Activated naive CD8-positive, alpha-beta T cell treated with anti-CD3 and anti-CD28 coated beads, Interleukin-2, amount 50 U/mL, for 24 hours (primary cell): Measurements from ENCODE around the gene CACNB2.

Source experiments
- ATAC-seq: fragments of 150-1000 bp; cut with Tn5 transposase; one replicate; pipeline ENCODE4 v1.10.0; 2021
- DNase-seq: peaks from one replicate; pipeline ENCODE4 v3.0.0; 2021
- H3K27ac Mint-ChIP-seq: one replicate; pipeline ENCODE4 v1.8.0; 2021; ENCODE audit warnings: mild to moderate bottlenecking, mixed read lengths
- H3K27me3 Mint-ChIP-seq: one replicate; pipeline ENCODE4 v1.8.0; 2021; ENCODE audit warnings: mixed read lengths
- H3K36me3 Mint-ChIP-seq: one replicate; pipeline ENCODE4 v1.8.0; 2021; ENCODE audit warnings: low read depth, mixed read lengths
- H3K4me1 Mint-ChIP-seq: one replicate; pipeline ENCODE4 v1.8.0; 2021; ENCODE audit warnings: mixed read lengths
- H3K4me3 Mint-ChIP-seq: one replicate; pipeline ENCODE4 v1.8.0; 2021; ENCODE audit warnings: mild to moderate bottlenecking, moderate library complexity, mixed read lengths
- H3K9me3 Mint-ChIP-seq: one replicate; pipeline ENCODE4 v1.8.0; 2021; ENCODE audit warnings: mixed read lengths

CACNB2 gene

DNA sequence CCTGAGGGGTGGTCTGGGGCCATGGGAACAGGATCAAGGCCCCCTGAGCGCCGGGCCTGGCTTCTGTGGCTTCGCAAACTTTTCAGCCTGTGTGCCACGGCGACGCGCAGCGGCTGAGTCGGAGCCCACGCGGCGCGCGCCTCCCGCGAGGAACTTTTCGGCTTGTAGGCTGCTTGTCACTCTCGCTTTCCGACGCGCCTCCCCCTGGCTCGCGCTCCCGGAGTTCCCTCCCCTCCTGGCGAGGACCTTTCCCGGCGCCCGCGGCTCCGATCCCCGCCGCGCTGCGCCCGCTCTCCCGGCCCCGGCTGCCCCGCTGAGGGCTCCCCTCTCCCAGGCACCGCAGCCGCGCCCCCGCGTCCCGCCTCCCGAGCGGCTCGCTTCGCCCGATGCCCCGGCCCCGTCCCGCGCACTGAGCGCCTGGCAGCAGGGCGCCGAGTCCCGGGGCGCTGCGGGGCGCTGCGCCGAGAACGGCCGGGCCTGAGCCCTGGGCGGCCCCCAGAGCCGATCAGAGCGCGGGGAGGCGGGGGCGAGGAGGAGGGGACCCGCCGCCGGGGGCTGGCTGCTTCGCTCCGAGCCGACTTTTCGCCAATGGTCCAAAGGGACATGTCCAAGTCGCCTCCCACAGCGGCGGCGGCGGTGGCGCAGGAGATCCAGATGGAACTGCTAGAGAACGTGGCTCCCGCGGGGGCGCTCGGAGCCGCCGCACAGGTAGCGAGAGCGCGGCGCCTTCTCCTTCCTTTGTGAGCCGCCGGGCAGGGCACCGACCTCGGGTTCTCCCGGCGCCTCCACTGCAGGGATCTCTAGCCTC is at the start of gene CACNB2:
CACNB2 (plus strand) TSS at position 276 of the 808 bp plus-strand sequence.
- no peaks in the 10 kb centered on the region for H3K36me3 Mint-ChIP-seq
- H3K9me3 Mint-ChIP-seq, result no peaks in the 10 kb centered on the region
- peak; percentile 49 for ATAC-seq
- no peak for DNase-seq
- H3K4me3 Mint-ChIP-seq, result no peak within 1 kb of the TSS
- H3K4me1 Mint-ChIP-seq, result peaks cover 2% of the 10 kb centered on the region
- no peak within 1 kb of the TSS for H3K27ac Mint-ChIP-seq
- peaks cover 45% of the 10 kb centered on the region for H3K27me3 Mint-ChIP-seq

DNA sequence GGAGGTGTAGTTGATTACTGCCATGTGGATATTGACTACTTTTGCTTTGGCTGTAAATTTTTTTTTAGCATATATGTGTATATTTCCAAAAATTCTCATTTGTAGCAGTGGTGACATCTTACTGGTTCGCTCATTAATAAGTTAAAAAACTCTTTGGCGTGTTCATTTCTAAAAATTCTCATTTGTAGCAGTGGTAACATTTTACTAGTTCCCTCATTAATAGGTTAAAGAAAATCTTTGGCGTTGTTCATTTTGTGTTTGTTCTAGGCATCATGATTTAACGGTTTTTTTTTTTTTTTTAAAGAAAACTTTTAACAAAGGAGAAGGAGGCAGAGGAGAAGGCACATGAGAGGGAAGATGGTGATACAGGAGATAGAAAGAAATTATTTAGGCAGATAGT is 45.9 kb upstream of the CACNB2 start:
- H3K4me3 Mint-ChIP-seq, result no peak overlapping the region
- ATAC-seq, result no peak
- peaks cover 2% of the 10 kb centered on the region for H3K9me3 Mint-ChIP-seq
- H3K27me3 Mint-ChIP-seq, result no peaks in the 10 kb centered on the region
- no peak for DNase-seq
- no peaks in the 10 kb centered on the region for H3K4me1 Mint-ChIP-seq
- H3K27ac Mint-ChIP-seq, result no peak overlapping the region
- H3K36me3 Mint-ChIP-seq, result no peaks in the 10 kb centered on the region

DNA sequence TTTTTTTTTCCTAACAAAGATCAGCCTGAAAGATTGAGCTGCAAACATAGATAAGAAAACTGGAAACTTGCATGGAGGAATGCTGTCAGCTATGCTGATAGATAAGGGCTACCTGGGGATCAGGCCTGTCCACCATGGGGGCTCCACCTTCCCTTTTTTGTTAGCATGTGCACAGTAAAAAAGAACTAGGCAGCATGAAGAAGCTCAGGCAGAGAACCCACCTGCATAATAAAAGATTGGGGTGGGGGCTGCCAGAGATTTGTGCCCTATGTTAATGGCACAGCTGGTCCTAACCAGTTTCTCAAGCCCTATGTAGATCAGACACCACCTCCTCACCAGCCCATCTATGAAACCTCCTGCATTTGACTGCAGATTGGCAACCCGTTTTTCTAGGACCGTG is 45.4 kb upstream of the CACNB2 start:
- H3K27ac Mint-ChIP-seq, result no peak overlapping the region
- no peak for ATAC-seq
- no peaks in the 10 kb centered on the region for H3K4me1 Mint-ChIP-seq
- H3K4me3 Mint-ChIP-seq, result no peak overlapping the region
- no peaks in the 10 kb centered on the region for H3K27me3 Mint-ChIP-seq
- no peaks in the 10 kb centered on the region for H3K9me3 Mint-ChIP-seq
- no peaks in the 10 kb centered on the region for H3K36me3 Mint-ChIP-seq
- no peak for DNase-seq

DNA sequence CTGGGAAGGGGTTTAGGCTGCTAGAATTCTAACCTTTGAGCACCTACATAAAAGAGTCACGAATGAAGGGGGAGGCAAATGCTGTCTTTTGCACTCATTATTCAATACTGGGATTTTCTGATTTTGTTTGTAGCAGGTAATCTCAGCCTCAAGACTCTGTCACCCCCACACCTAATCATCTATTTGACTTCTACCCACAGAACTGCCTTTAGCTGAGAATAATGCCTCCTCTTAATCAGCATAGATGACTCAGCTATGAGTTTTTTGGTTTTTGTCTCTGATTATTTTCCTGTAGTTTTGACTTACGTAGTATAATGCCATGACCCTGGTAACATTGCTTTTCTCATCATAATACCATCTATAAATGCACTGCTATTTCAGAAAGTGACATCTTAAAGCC is 42.7 kb upstream of the CACNB2 start:
- no peaks in the 10 kb centered on the region for H3K4me1 Mint-ChIP-seq
- ATAC-seq (no peak), DNase-seq (no peak)
- no peak overlapping the region for H3K4me3 Mint-ChIP-seq
- H3K27ac Mint-ChIP-seq, result no peak overlapping the region
- H3K36me3 Mint-ChIP-seq, result no peaks in the 10 kb centered on the region
- no peaks in the 10 kb centered on the region for H3K27me3 Mint-ChIP-seq
- no peaks in the 10 kb centered on the region for H3K9me3 Mint-ChIP-seq

DNA sequence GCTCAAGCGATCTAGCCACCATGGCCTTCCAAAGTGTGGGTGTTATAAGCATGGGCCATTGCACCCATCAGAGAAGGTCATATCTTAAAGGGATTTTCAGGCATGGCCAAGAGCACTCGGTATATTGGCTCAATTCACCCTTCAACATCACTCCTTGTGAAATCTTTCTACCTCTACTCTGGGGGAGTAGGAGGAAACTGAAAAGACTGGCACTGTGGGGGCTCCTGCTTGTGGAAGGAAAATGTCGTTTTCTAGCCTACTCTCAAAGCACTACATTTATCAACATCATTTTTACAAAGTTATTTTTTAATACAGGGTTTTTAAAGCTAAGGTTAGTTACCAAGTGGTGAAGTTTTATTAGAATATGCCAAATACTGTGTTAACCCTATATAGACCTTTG is 42.0 kb upstream of the CACNB2 start:
- H3K4me1 Mint-ChIP-seq, result no peaks in the 10 kb centered on the region
- no peak for DNase-seq
- no peak overlapping the region for H3K27ac Mint-ChIP-seq
- no peaks in the 10 kb centered on the region for H3K9me3 Mint-ChIP-seq
- no peaks in the 10 kb centered on the region for H3K27me3 Mint-ChIP-seq
- H3K36me3 Mint-ChIP-seq, result no peaks in the 10 kb centered on the region
- no peak for ATAC-seq
- no peak overlapping the region for H3K4me3 Mint-ChIP-seq

DNA sequence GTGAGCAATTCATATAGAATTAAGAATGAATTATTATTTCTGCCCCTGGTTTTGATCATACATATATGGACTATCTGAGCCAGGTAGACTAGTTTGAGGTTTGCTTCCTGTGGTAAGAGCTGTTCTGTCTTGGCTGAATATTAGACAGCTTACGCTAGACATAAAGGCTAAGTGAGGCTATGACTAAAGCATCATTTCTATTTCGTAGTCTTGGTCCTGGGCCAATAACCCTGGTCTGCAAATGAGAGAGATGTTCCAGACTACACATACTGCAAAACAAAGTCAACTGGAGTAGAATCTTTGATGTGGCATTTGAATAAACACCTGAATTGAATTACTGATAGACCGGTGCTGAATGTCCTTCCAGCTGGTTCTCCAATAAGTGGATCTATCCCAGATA is 40.8 kb upstream of the CACNB2 start:
- Mint-ChIP-seq H3K36me3 (no peaks in the 10 kb centered on the region), H3K4me3 (no peak overlapping the region), H3K27ac (no peak overlapping the region), H3K9me3 (no peaks in the 10 kb centered on the region), H3K4me1 (no peaks in the 10 kb centered on the region), H3K27me3 (no peaks in the 10 kb centered on the region)
- no peak for DNase-seq
- no peak for ATAC-seq

DNA sequence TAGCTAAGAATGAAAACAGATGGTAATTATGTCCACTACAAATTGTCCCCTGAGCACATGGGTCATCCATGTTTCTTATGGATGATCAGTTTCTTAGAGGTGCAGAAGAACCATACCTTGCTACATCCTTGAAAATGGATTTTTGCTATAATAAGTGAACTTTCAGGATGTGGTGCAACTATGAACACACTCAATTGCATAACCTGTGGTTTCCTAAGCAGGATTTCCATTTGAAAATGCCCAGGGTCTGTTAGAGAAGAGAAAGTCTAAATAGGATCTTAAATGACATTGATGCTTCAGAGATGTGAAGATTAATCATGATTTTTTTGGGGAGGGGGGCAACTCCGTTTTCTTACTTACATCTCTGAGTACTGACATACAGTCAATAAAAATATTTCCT is 39.6 kb upstream of the CACNB2 start:
- Mint-ChIP-seq H3K4me1 (no peaks in the 10 kb centered on the region), H3K27me3 (no peaks in the 10 kb centered on the region), H3K27ac (no peak overlapping the region), H3K36me3 (no peaks in the 10 kb centered on the region), H3K9me3 (no peaks in the 10 kb centered on the region), H3K4me3 (no peak overlapping the region)
- ATAC-seq, result no peak
- no peak for DNase-seq

DNA sequence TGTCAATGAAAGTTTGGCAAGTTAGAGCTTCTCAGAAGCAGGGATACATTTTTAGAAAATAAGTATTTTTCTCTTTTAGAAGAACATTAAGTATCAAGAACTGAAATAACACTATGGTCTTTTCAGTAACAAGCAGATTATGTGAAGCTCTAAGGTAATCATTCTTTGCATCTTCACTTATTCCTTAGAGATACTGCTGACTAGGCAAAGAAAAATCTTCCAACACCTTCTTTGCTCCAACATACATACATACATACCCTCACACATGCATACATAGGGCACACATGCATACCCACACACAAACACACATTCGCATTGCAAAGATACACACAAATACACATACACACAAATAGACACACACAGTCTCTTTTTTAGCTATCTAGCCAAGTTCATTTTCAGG is 37.8 kb upstream of the CACNB2 start:
- H3K4me1 Mint-ChIP-seq, result no peaks in the 10 kb centered on the region

DNA sequence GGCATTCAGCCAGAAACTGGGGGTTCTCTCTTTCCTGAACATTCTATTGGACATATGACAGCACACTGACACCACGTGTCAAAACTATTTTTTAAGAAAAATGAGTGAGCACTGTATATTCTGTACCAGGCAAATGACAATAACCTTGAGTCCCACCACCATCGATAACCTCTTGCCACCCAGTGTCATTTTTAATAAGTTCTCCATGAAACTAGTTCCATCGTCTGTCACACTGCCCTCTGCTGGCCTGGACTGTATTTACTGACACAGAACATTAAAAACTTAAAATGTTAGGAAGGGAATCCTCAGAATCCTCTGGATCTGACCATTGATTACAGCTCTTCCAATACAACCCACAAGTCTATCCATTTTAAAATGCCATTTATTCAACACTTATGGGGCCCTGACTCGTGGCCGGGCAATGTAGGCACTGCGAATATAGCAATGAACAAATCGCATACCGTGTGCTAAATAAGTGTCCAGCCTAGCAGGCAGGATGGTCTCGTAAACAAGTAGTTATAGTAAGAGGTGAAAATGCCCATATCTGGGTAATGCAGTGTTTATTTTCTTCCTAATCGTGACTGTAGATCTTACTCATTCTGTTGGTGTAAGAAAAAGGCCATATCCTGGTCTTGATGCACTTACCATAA is 35.9 kb upstream of the CACNB2 start:
- Mint-ChIP-seq H3K27ac (no peak overlapping the region), H3K9me3 (no peaks in the 10 kb centered on the region), H3K4me3 (no peak overlapping the region), H3K4me1 (no peaks in the 10 kb centered on the region), H3K27me3 (no peaks in the 10 kb centered on the region), H3K36me3 (no peaks in the 10 kb centered on the region)
- DNase-seq, result peak; percentile 59
- ATAC-seq, result peak; percentile 33

More for the DNA sequence above, 37.8 kb upstream of the CACNB2 start:
- H3K27ac Mint-ChIP-seq, result no peak overlapping the region
- no peaks in the 10 kb centered on the region for H3K27me3 Mint-ChIP-seq
- no peak for ATAC-seq
- no peak overlapping the region for H3K4me3 Mint-ChIP-seq
- H3K9me3 Mint-ChIP-seq, result no peaks in the 10 kb centered on the region
- no peaks in the 10 kb centered on the region for H3K36me3 Mint-ChIP-seq
- DNase-seq, result no peak

DNA sequence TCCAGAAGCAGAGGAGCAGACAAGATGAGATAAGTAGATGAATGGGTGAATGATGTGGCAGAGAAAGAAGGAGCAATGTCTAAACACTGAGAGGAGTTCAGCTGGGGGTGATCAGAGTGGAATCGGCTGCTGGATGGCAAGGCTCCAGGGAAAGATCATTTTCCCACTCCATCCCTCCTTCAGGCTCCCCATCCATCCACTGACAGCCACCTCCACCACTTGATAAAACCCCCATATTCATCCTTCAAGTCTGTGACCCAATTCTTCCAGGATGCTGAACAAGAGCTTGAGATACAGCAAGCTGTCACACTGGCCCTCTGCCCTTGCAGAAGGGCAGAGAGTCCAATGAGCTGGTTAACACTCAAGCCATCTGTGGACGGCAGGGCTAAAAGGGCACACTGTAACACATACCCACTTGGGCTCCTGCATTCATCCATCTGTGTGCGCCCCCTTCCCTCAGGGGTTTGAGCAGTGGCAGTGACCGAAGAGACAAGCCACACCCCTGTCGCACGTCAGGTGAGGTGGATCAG is 30.8 kb upstream of the CACNB2 start:
- ATAC-seq (no peak), DNase-seq (no peak)
- H3K27ac Mint-ChIP-seq, result no peak overlapping the region
- no peak overlapping the region for H3K4me3 Mint-ChIP-seq
- no peaks in the 10 kb centered on the region for H3K36me3 Mint-ChIP-seq
- H3K4me1 Mint-ChIP-seq, result no peaks in the 10 kb centered on the region
- H3K27me3 Mint-ChIP-seq, result no peaks in the 10 kb centered on the region
- H3K9me3 Mint-ChIP-seq, result no peaks in the 10 kb centered on the region

DNA sequence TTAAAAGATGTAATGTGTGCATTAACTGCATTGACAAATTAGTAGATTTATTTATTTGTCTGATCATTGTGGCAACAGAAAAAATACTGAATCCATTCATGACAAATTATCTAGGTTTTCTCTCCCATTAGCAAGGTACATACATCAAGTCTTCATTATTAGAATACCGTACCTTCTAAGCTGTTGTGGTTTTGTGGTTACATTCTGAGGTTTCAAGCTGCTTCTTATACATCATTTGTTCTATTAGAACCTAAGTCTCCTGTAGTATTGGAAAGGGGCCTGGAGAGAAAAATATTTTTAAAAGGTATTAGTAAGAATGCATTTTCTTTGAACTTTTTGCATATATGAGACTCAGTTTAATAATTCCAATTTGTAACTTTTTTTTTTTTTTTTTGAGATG is 26.3 kb upstream of the CACNB2 start:
- DNase-seq, result no peak
- no peaks in the 10 kb centered on the region for H3K4me1 Mint-ChIP-seq
- H3K9me3 Mint-ChIP-seq, result no peaks in the 10 kb centered on the region
- no peak overlapping the region for H3K27ac Mint-ChIP-seq
- no peak for ATAC-seq
- no peaks in the 10 kb centered on the region for H3K27me3 Mint-ChIP-seq
- H3K36me3 Mint-ChIP-seq, result no peaks in the 10 kb centered on the region
- H3K4me3 Mint-ChIP-seq, result no peak overlapping the region

DNA sequence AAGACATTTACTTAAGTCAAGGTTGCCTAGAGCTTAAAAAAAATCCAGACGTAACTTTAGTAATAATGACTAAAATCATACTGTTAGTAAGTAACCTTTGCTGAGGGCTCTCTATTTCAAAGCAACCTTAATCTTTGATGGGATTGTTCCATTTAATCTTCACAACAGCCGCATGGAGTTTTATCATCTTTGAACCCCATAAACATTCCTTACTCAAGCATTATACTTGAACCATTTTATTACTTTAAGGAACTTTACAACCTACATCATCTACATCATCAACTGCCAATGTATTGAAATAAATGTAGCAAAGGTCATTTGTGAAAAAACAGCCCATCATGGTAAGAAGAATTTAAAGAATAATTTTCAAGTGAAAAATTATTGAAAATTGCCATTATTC is 22.9 kb upstream of the CACNB2 start:
- ATAC-seq, result no peak
- Mint-ChIP-seq H3K36me3 (no peaks in the 10 kb centered on the region), H3K27me3 (no peaks in the 10 kb centered on the region), H3K9me3 (peaks cover 5% of the 10 kb centered on the region), H3K4me3 (no peak overlapping the region), H3K27ac (no peak overlapping the region), H3K4me1 (no peaks in the 10 kb centered on the region)
- no peak for DNase-seq

DNA sequence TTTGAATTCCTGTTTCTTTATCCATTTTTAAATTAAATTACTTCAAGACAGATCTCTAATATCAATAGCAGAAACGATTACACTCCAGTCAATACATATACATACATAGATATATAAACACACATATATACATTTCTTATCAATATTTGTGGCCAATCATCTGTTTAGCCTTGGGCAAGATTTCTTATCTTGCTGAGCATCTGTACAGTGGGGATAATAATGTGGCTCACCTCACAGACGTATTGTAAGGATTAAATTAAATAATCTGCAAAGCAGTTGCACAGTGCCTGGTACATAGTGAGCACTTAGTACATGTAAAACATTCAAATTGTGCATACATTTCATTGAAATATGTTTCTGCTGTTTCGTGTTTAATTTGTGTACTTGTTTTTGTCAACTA is 17.5 kb upstream of the CACNB2 start:
- DNase-seq, result no peak

DNA sequence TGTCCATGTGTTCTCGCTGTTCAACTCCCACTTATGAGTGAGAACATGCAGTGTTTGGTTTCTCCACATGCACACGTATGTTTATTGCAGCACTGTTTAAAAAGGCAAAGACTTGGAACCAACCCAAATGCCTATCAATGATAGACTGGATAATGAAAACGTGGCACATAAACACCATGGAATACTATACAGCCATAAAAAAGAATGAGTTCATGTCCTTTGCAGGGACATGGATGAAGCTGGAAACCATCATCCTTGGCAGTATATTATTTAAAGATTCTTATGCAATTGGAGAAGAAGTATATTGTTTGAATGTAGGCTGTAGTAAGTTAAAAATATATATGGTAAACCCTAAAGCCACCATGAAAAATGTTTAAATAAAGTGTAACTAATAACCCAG is 7.2 kb upstream of the CACNB2 start:
- no peak for ATAC-seq

More for the DNA sequence above, 17.5 kb upstream of the CACNB2 start:
- Mint-ChIP-seq H3K27me3 (no peaks in the 10 kb centered on the region), H3K9me3 (peaks cover 5% of the 10 kb centered on the region), H3K4me1 (no peaks in the 10 kb centered on the region), H3K4me3 (no peak overlapping the region), H3K27ac (no peak overlapping the region), H3K36me3 (no peaks in the 10 kb centered on the region)
- ATAC-seq, result no peak

DNA sequence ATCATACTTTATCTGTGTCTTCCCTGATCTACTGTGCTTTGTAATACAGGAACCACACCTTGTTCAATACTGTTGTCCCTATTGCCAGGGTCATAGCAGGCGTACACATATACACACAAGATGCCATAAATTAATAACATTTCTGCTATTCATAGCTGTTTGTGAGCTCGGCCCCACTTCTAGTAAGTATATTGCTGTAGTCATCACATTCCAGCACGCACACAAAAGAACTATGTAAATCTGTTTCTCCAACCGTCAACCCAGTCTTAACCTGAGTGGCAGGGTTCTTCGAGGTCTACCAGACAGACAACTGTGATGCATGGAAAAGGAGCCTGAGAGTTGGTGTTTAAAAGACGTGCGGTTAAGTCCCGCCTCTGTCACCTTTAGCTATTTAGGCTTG is 5.7 kb upstream of the CACNB2 start:
- DNase-seq (no peak), ATAC-seq (no peak)
- H3K27me3 Mint-ChIP-seq, result peaks cover 13% of the 10 kb centered on the region
- H3K27ac Mint-ChIP-seq, result no peak overlapping the region
- H3K4me1 Mint-ChIP-seq, result no peaks in the 10 kb centered on the region
- H3K9me3 Mint-ChIP-seq, result peaks cover 3% of the 10 kb centered on the region
- H3K36me3 Mint-ChIP-seq, result no peaks in the 10 kb centered on the region
- H3K4me3 Mint-ChIP-seq, result no peak overlapping the region

More for the DNA sequence above, 7.2 kb upstream of the CACNB2 start:
- Mint-ChIP-seq H3K36me3 (no peaks in the 10 kb centered on the region), H3K27me3 (peaks cover 5% of the 10 kb centered on the region), H3K9me3 (peaks cover 3% of the 10 kb centered on the region), H3K4me3 (no peak overlapping the region), H3K27ac (no peak overlapping the region), H3K4me1 (no peaks in the 10 kb centered on the region)
- no peak for DNase-seq
